ENCODE measurements around the gene ENTPD3. TPM values are rescaled to one million over a fixed set of nuclear protein-coding genes. Genes with fewer than 3 reads are reported as not detected.
A peak's percentile ranks its signal among the peaks of the same experiment; 100 is the strongest.
"Not testable (repeated sequence)": the region's sequence is repeated elsewhere in the genome, so short reads cannot be mapped to it uniquely, and the experiment has no call there.

The ENTPD3 gene
- total RNA-seq, 4 donors from 2014 or later: 4.2 to 9.0 (median 6.7) TPM

DNA sequence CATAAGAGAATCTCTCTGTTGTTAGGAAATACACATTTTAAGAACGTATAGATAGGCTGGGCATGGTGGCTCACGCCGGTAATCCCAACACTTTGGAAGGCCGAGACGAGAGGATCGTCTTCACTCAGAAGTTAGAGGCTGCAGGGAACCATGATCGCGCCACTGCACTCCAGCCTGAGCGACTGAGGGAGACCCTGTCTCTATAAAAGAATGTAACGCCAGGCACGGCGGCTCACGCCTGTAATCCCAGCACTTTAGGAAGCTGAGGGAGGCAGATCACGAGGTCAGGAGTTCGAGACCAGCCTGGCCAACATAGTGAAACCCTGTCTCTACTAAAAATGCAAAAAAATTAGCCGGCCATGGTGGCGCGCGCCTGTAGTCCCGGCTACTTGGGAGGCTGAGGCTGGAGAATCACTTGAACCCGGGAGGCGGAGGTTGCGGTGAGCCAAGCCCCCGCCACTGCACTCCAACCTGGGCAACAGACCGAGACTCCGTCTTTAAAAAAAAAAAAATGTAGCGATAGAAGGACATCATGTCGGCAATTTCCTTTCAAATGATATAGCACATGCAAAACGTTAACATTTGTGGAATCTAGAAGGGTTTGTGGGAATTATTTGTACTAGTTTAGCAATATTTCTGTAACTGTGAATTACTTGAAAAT, 69.4 kb downstream of the ENTPD3 start:
- Histone ChIP-seq H3K4me1 (peaks cover 50% of the 10 kb centered on the region), H3K9me3 (no peaks in the 10 kb centered on the region), H3K4me3 (peak overlapping the region; percentile 90), H3K27me3 (no peaks in the 10 kb centered on the region), H3K27ac (peak overlapping the region; percentile 89), H3K36me3 (peaks cover 28% of the 10 kb centered on the region)
- DNase-seq (ENCODE audit: low spot score in 2 of 2): no peak
- TF ChIP-seq POLR2A (IDR thresholded peaks at IDR 0.05) (no peak), EP300 (IDR thresholded peaks at IDR 0.05) (no peak), POLR2AphosphoS5 (IDR thresholded peaks at IDR 0.05) (no peak)
- 51% methylated on average over 29 of the region's 29 CpGs for WGBS

DNA sequence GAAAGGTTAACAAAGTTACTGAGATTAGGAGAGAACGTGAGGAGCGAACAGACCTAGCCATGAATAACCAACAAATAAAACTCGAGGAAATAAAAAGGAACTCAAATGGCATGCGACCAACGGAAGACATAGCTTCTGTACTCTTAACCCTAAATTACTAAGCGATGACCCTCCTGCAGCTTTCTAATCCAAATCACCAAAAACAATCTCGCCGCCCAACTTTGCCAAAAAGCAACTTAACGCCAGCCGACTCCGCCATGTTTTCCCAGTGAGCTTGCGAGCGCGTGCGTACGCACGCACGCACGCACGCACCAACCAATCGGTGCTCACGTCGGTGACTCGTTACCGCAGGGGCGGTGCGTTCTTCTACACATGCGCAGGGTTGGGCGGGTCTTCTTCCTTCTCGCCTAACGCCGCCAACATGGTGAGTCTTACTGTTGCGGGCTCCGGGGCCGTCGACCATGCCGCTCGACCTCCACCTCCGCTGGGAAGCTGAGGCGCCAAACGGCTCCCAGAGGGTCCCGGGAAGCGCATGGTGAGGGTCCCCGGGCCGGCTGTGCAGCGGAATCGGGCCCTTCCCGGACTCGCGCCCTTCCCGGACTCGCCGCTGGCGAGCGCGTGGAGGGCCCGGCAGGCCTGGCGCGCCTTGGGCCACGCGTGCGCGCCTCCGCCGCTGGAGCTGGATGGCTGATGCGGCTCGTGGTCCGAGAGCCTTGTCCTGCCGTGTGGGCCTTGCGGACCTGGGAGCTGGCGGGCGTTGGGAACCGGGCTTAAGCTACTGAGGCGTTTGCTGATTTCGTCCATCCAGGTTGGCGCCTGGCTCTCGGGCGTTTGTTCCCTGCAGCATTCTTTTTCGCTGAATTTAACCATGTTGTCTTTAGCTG, 70.2 kb downstream of the ENTPD3 start, which contains the start of gene RPL14:
TSS of gene RPL14 (plus strand) at position 400 of the 884 bp plus-strand sequence. CDS start at position 533, 133 bp downstream.
- TF ChIP-seq POLR2AphosphoS5 (IDR thresholded peaks at IDR 0.05) (peak; percentile 84 to 95 (median 86)), EP300 (IDR thresholded peaks at IDR 0.05) (no peak), POLR2A (IDR thresholded peaks at IDR 0.05) (peak; percentile 90 to 96)
- TF ChIP-seq, protein P1, sequence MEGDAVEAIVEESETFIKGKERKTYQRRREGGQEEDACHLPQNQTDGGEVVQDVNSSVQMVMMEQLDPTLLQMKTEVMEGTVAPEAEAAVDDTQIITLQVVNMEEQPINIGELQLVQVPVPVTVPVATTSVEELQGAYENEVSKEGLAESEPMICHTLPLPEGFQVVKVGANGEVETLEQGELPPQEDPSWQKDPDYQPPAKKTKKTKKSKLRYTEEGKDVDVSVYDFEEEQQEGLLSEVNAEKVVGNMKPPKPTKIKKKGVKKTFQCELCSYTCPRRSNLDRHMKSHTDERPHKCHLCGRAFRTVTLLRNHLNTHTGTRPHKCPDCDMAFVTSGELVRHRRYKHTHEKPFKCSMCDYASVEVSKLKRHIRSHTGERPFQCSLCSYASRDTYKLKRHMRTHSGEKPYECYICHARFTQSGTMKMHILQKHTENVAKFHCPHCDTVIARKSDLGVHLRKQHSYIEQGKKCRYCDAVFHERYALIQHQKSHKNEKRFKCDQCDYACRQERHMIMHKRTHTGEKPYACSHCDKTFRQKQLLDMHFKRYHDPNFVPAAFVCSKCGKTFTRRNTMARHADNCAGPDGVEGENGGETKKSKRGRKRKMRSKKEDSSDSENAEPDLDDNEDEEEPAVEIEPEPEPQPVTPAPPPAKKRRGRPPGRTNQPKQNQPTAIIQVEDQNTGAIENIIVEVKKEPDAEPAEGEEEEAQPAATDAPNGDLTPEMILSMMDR (IDR thresholded peaks at IDR 0.05): no peak
- H3K27ac ChIP-seq: peak within 1 kb of the TSS; percentile 89
- H3K4me1 ChIP-seq: peaks cover 45% of the 10 kb centered on the region
- peaks cover 35% of the 10 kb centered on the region for H3K36me3 ChIP-seq
- peak within 1 kb of the TSS; percentile 90 for H3K4me3 ChIP-seq
- H3K27me3 ChIP-seq: no peaks in the 10 kb centered on the region
- under 1% methylated on average over 36 of the region's 79 CpGs for WGBS
- DNase-seq (ENCODE audit: low spot score in 2 of 2): peak; percentile 98 to 99
- no peaks in the 10 kb centered on the region for H3K9me3 ChIP-seq

DNA sequence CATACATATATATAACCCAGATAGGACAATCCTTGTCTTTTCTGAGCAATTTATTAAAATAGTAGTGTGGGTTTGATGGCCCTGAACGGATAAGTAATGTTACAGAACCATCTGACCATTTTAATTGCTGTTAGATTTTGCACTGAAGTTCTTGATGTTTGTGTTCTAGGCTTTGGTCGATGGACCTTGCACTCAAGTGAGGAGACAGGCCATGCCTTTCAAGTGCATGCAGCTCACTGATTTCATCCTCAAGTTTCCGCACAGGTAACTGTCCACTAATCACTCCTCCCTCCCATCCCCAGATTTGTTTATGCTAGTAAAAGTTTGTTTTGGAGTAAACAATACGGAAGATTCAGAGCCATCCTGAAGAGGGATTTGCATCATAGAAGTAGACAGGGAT, 71.5 kb downstream of the ENTPD3 start:
- 86% methylated on average over 4 of the region's 4 CpGs for WGBS
- Histone ChIP-seq H3K9me3 (no peaks in the 10 kb centered on the region), H3K27me3 (no peaks in the 10 kb centered on the region), H3K4me1 (peaks cover 38% of the 10 kb centered on the region), H3K36me3 (peaks cover 48% of the 10 kb centered on the region), H3K27ac (no peak overlapping the region), H3K4me3 (peak overlapping the region; percentile 90)
- TF ChIP-seq EP300 (IDR thresholded peaks at IDR 0.05): no peak
- TF ChIP-seq POLR2A (IDR thresholded peaks at IDR 0.05): no peak
- TF ChIP-seq, protein P1 (IDR thresholded peaks at IDR 0.05): no peak
- no peak for TF ChIP-seq POLR2AphosphoS5 (IDR thresholded peaks at IDR 0.05)
- DNase-seq (ENCODE audit: low spot score in 2 of 2): no peak

DNA sequence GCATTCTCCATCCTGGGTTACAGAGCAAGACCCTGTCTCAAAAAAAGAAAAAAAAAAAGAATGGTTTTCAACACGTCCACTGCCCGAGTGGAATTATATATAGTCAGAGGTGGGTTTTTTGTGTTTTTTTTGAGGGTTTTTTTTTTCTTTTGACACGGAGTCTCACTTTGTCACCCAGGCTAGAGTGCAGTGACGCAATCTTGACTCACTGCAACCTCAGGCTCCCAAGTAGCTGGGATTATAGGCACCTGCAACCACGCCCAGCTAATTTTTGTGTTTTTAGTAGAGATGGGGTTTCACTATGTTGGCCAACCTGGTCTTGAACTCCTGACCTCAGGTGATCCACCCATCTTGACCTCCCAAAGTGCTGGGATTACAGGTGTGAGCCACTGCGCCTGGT, 73.5 kb downstream of the ENTPD3 start:
- H3K27ac ChIP-seq; H3K27me3 ChIP-seq; DNase-seq (ENCODE audit: low spot score in 2 of 2); H3K4me3 ChIP-seq; H3K9me3 ChIP-seq: not testable (repeated sequence)
- Histone ChIP-seq H3K36me3 (peaks cover 58% of the 10 kb centered on the region), H3K4me1 (peaks cover 26% of the 10 kb centered on the region)
- WGBS: 80% methylated on average over 6 of the region's 6 CpGs

DNA sequence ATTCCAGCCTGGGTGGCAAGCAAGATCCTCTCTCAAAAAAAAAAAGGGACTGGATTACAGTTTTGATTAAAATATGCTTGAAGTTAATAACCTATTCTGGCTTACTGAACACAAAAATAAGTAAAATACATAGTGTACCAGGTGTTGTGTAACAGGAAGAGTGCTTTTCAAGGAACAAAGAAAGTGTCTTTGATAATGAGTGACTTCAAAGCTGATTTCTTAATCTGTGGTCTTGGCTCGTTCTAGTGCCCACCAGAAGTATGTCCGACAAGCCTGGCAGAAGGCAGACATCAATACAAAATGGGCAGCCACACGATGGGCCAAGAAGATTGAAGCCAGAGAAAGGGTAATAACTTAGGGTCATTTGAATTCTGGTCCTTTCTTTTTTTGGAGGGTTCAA, 74.2 kb downstream of the ENTPD3 start:
- Histone ChIP-seq H3K9me3 (no peaks in the 10 kb centered on the region), H3K27ac (no peak overlapping the region), H3K4me3 (no peak overlapping the region), H3K36me3 (peaks cover 58% of the 10 kb centered on the region), H3K27me3 (no peaks in the 10 kb centered on the region), H3K4me1 (peaks cover 25% of the 10 kb centered on the region)
- TF ChIP-seq, protein P1 (IDR thresholded peaks at IDR 0.05): no peak
- TF ChIP-seq POLR2AphosphoS5 (IDR thresholded peaks at IDR 0.05) (no peak), POLR2A (IDR thresholded peaks at IDR 0.05) (no peak), EP300 (IDR thresholded peaks at IDR 0.05) (no peak)
- no peak for DNase-seq (ENCODE audit: low spot score in 2 of 2)
- WGBS: 72% methylated on average over 3 of the region's 3 CpGs

DNA sequence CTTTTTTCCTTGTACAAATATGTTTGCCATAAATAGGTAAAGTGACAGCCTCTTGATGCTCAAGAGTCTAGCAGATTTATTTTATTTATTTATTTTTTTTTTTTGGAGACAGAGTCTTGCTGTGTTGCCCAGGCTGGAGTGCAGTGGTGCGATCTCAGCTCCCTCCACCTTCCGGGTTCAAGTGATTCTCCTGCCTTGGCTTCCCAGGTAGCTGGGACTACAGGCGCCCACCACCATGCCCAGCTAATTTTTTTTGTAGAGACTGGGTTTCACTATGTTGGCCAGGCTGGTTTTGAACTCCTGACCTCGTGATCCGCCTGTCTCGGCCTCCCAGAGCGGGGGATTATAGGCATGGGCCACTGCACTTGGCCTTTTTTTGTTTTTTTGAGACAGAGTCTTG, 75.9 kb downstream of the ENTPD3 start:
- Histone ChIP-seq H3K36me3 (peaks cover 58% of the 10 kb centered on the region), H3K4me1 (peaks cover 18% of the 10 kb centered on the region)
- 87% methylated on average over 7 of the region's 7 CpGs for WGBS
- not testable (repeated sequence) for H3K27me3 ChIP-seq; H3K9me3 ChIP-seq; H3K4me3 ChIP-seq; DNase-seq (ENCODE audit: low spot score in 2 of 2); H3K27ac ChIP-seq

Measured in suprapubic skin (tissue), 4 donors.